OCI-LY1 (cell line): ENCODE measurements around the gene XPO4.

Source experiments
- H2AFZ ChIP-seq: fragments of 200-600 bp; sonication (generic), shearing (Covaris generic); 2 replicates; pipeline ENCODE4 v1.6.0; 2014; ENCODE audit warnings: antibody characterized with exemption, mild to moderate bottlenecking, low read length
- H3F3A ChIP-seq: fragments of 200-600 bp; sonication (generic), shearing (Covaris generic); 2 replicates; pipeline ENCODE4 v1.6.0; 2014; ENCODE audit warnings: mild to moderate bottlenecking, antibody characterized with exemption, low read length, moderate library complexity; ENCODE audit not compliant: insufficient read depth
- H3K27ac ChIP-seq: fragments of 200-600 bp; sonication (generic); 2 replicates; pipeline ENCODE4 v1.5.1; 2014; ENCODE audit warnings: low read length, mixed run types, mild to moderate bottlenecking, low read depth; ENCODE audit not compliant: poor library complexity, severe bottlenecking
- H3K27me3 ChIP-seq: fragments of 200-600 bp; sonication (generic); 2 replicates; pipeline ENCODE4 v1.6.0; 2014; ENCODE audit warnings: antibody characterized with exemption, mild to moderate bottlenecking, low read length, moderate library complexity; ENCODE audit not compliant: insufficient read depth
- H3K36me3 ChIP-seq: fragments of 200-600 bp; sonication (generic); 2 replicates; pipeline ENCODE4 v1.6.1; 2014; ENCODE audit warnings: mild to moderate bottlenecking, antibody characterized with exemption, low read length, moderate library complexity, mixed read lengths; ENCODE audit not compliant: insufficient read depth
- H3K4me1 ChIP-seq: fragments of 200-600 bp; sonication (generic); 2 replicates; pipeline ENCODE4 v1.5.1; 2014; ENCODE audit warnings: mild to moderate bottlenecking, low read length, moderate library complexity; ENCODE audit not compliant: insufficient read depth, severe bottlenecking
- H3K4me2 ChIP-seq: fragments of 200-600 bp; sonication (generic), shearing (Covaris generic); 2 replicates; pipeline ENCODE4 v1.6.1; 2014; ENCODE audit warnings: low read length
- H3K4me3 ChIP-seq: fragments of 200-600 bp; sonication (generic); 2 replicates; pipeline ENCODE4 v1.5.1; 2014; ENCODE audit warnings: low read length, low read depth, mild to moderate bottlenecking, mixed read lengths; ENCODE audit not compliant: poor library complexity, severe bottlenecking
- H3K79me2 ChIP-seq: fragments of 200-600 bp; shearing (Covaris generic); 2 replicates; pipeline ENCODE4 v1.6.1; 2016; ENCODE audit warnings: mixed run types, low read length, mixed read lengths; ENCODE audit not compliant: insufficient read depth
- H3K9ac ChIP-seq: fragments of 200-600 bp; sonication (generic), shearing (Covaris generic); 2 replicates; pipeline ENCODE4 v1.6.1; 2014; ENCODE audit warnings: mild to moderate bottlenecking, low read length, mixed read lengths
- H3K9me2 ChIP-seq: fragments of 200-600 bp; sonication (generic), shearing (Covaris generic); 2 replicates; pipeline ENCODE4 v1.6.1; 2014; ENCODE audit warnings: low read depth, mild to moderate bottlenecking, low read length, mixed read lengths
- H3K9me3 ChIP-seq: fragments of 200-600 bp; shearing (Covaris generic); 2 replicates; pipeline ENCODE4 v1.6.1; 2014; ENCODE audit warnings: low read length, mixed read lengths
- H4K20me1 ChIP-seq: fragments of 200-600 bp; sonication (generic), shearing (Covaris generic); 2 replicates; pipeline ENCODE4 v1.6.0; 2016; ENCODE audit warnings: mild to moderate bottlenecking, low read length; ENCODE audit not compliant: insufficient read depth
- EZH2 ChIP-seq: fragments of 200-600 bp; sonication (generic), shearing (Covaris generic); IDR thresholded peaks from 2 replicates; pipeline ENCODE4 v1.8.0; 2017; ENCODE audit warnings: borderline replicate concordance, mixed run types, mild to moderate bottlenecking, antibody characterized with exemption, low read length, moderate library complexity, mixed read lengths
- TF ChIP-seq, protein P1 (sequence below): fragments of 200-600 bp; sonication (generic), shearing (Covaris generic); IDR thresholded peaks from 2 replicates; pipeline ENCODE4 v1.5.1; 2017; ENCODE audit warnings: mild to moderate bottlenecking, antibody characterized with exemption, low read length, moderate library complexity, mixed read lengths

The XPO4 gene

DNA sequence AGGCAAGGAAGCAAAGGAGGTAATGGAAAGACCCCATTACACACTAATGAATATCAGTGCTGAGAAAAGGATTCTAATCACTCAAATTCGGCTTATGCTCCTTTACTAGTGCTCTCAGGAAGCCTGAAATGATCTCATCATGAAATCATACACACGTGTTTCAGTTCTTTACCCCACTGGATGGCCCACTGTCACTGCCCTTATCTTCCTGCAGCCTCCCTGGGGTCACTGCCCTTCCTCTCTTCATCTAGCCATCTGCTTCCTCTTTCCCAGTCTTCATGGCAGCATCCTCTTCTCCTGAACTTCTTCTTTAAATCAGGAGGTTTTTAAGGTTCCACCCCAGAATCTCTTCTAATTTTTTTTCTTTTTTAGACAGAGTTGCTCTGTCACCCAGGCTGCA, 100.8 kb downstream of the XPO4 start:
- Histone ChIP-seq H3K36me3 (peaks cover 59% of the 10 kb centered on the region; the same call in 1 of the 2 replicates), H3K9me2 (no peaks in the 10 kb centered on the region), H3K9me3 (no peaks in the 10 kb centered on the region), H3K9ac (no peak overlapping the region), H4K20me1 (no peaks in the 10 kb centered on the region), H3K79me2 (no peaks in the 10 kb centered on the region), H3K4me3 (no peak overlapping the region), H3K27ac (no peak overlapping the region), H3K4me2 (no peak overlapping the region), H2AFZ (no peak overlapping the region), H3K4me1 (no peaks in the 10 kb centered on the region), H3K27me3 (no peaks in the 10 kb centered on the region), H3F3A (peaks cover 3% of the 10 kb centered on the region; the same call in 1 of the 2 replicates)
- TF ChIP-seq EZH2, result no peak
- TF ChIP-seq, protein P1, sequence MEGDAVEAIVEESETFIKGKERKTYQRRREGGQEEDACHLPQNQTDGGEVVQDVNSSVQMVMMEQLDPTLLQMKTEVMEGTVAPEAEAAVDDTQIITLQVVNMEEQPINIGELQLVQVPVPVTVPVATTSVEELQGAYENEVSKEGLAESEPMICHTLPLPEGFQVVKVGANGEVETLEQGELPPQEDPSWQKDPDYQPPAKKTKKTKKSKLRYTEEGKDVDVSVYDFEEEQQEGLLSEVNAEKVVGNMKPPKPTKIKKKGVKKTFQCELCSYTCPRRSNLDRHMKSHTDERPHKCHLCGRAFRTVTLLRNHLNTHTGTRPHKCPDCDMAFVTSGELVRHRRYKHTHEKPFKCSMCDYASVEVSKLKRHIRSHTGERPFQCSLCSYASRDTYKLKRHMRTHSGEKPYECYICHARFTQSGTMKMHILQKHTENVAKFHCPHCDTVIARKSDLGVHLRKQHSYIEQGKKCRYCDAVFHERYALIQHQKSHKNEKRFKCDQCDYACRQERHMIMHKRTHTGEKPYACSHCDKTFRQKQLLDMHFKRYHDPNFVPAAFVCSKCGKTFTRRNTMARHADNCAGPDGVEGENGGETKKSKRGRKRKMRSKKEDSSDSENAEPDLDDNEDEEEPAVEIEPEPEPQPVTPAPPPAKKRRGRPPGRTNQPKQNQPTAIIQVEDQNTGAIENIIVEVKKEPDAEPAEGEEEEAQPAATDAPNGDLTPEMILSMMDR, result no peak

DNA sequence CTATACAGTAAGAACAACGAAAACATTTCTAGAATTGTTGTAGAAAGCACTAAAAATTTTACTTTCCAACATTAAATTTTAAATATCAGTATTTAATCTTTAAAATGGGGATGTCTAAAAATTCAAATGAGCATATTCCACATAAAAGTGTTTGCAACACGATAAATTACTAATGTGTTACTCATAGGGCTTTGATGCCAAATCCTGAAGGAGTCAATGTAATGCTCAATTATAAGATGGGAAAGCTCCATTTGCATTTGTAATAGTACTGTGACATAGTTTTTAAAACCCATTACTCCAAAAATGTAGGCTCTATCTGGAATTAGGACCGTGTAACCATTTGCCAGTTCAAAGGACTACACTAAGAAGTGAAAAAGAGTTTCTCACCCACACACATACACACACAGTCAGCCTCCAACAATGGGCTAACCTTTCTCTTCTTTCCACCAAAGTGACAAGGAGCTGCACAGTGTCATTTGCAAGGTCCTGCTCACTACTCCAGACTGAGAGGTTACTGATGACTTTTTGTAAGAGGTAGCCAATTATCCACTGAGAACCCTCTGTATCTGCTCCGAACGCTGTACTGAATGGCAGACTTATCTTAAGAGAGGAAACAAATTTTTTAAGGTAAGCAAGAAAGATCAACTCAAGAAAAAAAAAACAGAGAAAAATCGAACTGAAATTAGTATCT, 102.7 kb downstream of the XPO4 start:
- Histone ChIP-seq H3K4me3 (no peak overlapping the region), H3K27me3 (no peaks in the 10 kb centered on the region), H3K4me2 (no peak overlapping the region), H3K4me1 (no peaks in the 10 kb centered on the region), H2AFZ (no peak overlapping the region), H3K27ac (no peak overlapping the region), H3K79me2 (no peaks in the 10 kb centered on the region), H3K9ac (no peak overlapping the region), H3K9me2 (no peaks in the 10 kb centered on the region), H3K9me3 (no peaks in the 10 kb centered on the region), H3F3A (no peaks in the 10 kb centered on the region), H3K36me3 (peaks cover 63% of the 10 kb centered on the region), H4K20me1 (no peaks in the 10 kb centered on the region)
- TF ChIP-seq, protein P1, result no peak
- no peak for TF ChIP-seq EZH2

DNA sequence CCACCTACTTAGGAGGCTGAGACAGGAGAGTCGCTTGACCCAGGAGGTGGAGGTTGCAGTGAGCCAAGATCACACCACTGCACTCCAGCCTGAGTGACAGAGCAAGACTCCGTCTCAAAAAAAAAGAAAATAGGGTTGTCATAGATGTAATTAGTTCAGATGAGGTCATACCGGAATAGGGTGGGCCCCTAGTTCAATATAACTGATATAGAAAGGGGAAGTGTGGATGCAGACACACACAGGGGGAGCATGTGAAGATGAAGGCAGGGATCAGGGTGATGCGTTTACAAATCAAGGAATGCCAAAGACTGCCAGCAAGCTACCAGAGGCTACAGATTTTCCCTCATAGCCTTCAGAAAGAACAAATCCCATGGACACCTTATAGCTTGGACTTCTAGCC, 104.5 kb downstream of the XPO4 start:
- Histone ChIP-seq H4K20me1 (no peaks in the 10 kb centered on the region), H3K9me2 (no peaks in the 10 kb centered on the region), H3K4me2 (no peak overlapping the region), H3K4me3 (no peak overlapping the region), H3K9me3 (no peaks in the 10 kb centered on the region), H3K27me3 (no peaks in the 10 kb centered on the region), H3K27ac (no peak overlapping the region), H3F3A (no peaks in the 10 kb centered on the region), H3K9ac (no peak overlapping the region), H2AFZ (no peak overlapping the region), H3K36me3 (peaks cover 73% of the 10 kb centered on the region), H3K79me2 (no peaks in the 10 kb centered on the region), H3K4me1 (no peaks in the 10 kb centered on the region)
- TF ChIP-seq EZH2, result no peak
- TF ChIP-seq, protein P1, result no peak
